ENCODE data around the gene TTLL7.

Gene TTLL7

GRCh38 chr1:83967336-83967735, 31.6 kb downstream of the TTLL7 start:
- H2BK15ac ChIP-seq (ENCODE audit: low read depth, poor library complexity, severe bottlenecking) = no peak overlapping the region
- H3K14ac ChIP-seq (ENCODE audit: low read length in 2 of 2) = no peak overlapping the region
- H3K79me1 ChIP-seq (replicated peaks; ENCODE audit: low read length, poor library complexity, severe bottlenecking) = peaks cover 3% of the 10 kb centered on the region
- H4K91ac ChIP-seq (ENCODE audit: low read length) = no peak overlapping the region
- no peak overlapping the region for H3K4me2 ChIP-seq (ENCODE audit: low read length, poor library complexity, severe bottlenecking)
- H3K9ac ChIP-seq (ENCODE audit: low read length) = no peak overlapping the region
- no peak overlapping the region for H2AK5ac ChIP-seq (ENCODE audit: low read length, severe bottlenecking)
- peaks cover 3% of the 10 kb centered on the region for H3K4me1 ChIP-seq (ENCODE audit: control insufficient read depth, insufficient read depth, low read depth, low read length)
- H2BK120ac ChIP-seq (ENCODE audit: low read depth, low read length) = no peak overlapping the region
- no peak overlapping the region for H3K4ac ChIP-seq (ENCODE audit: low read depth in 1 of 2, low read length in 2 of 2)
- H3K9me3 ChIP-seq (ENCODE audit: control insufficient read depth, low read length) = no peaks in the 10 kb centered on the region
- no peak overlapping the region for H3K23ac ChIP-seq (ENCODE audit: low read length in 2 of 2)
- no CpG with 5 or more reads among the region's 1 CpG for WGBS
- H2AFZ ChIP-seq (ENCODE audit: low read depth, low read length) = no peak overlapping the region
- H3K36me3 ChIP-seq (ENCODE audit: control insufficient read depth in 1 of 2, insufficient read depth in 2 of 2, low read depth in 1 of 2, low read length in 2 of 2) = no peaks in the 10 kb centered on the region
- no peak overlapping the region for H2BK5ac ChIP-seq (ENCODE audit: low read depth, low read length, poor library complexity, severe bottlenecking)
- no peak overlapping the region for H3K18ac ChIP-seq (ENCODE audit: low read depth in 1 of 2, low read length in 2 of 2)
- no peak overlapping the region for H2BK12ac ChIP-seq (ENCODE audit: low read length in 2 of 2)
- no peak overlapping the region for H4K8ac ChIP-seq (ENCODE audit: low read length)
- H3K27ac ChIP-seq (ENCODE audit: low read length, poor library complexity, severe bottlenecking) = no peak overlapping the region
- no peak overlapping the region for H3K4me3 ChIP-seq (ENCODE audit: insufficient read depth in 1 of 2, low read depth in 1 of 2, low read length in 2 of 2)
- H3K27me3 ChIP-seq (ENCODE audit: control insufficient read depth in 1 of 2, insufficient read depth in 1 of 2, low read length in 2 of 2) = no peaks in the 10 kb centered on the region
- no peak for DNase-seq

DNA sequence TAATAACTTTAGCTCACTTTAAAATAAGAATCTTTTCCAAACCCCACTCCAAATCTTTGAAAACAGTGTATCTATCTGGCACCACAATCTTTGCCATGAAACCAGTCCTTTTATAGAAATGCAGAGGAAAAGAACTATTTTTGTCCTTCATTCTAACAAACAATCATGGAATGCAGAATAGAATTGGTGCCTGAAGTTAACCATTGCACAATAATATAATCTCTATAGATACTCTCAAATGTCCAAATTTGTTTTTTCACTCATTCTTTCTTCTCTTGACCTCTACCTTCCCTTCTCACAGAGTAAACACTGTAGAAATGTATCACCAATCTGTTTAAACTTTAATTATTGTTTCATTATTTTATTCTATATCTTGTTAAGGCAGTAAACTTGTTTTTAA, 34.8 kb downstream of the TTLL7 start:
- no peak overlapping the region for H2BK5ac ChIP-seq (ENCODE audit: low read depth, low read length, poor library complexity, severe bottlenecking)
- H3K18ac ChIP-seq (ENCODE audit: low read depth in 1 of 2, low read length in 2 of 2) = no peak overlapping the region

DNA sequence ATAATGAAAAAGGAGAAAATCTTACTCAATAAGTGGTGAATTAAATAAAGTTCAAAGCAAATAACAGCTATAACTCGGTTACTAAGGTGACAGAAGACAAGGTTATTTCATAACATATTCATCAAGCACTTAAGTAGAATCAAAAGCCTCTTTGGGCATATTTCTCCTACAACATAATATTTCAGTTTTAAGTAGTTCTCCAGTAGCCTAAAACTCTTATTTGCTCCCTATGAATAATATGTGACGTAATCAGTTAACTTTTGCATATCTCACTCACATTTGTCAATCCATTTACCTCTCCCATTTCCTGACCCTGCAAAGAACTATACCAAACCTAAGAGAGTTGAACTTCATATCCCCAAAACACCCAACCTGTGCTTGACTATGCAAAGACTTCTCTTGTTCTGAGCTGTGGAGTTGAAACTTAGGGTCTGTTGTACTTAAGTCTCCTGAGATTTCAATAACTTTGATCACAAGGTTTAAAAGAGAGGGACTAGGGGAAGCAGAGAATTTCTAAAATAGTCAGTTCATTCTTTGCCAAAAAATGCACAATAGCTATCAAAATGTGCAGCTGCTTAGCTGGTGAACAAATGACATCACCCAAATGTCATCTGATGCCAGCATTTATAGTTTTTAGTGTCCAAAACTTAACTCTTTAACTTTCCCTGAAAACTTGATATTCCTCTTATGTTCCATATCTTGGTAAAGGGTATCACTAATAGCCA, 37.2 kb downstream of the TTLL7 start:
- Histone ChIP-seq H4K8ac (ENCODE audit: low read length) (no peak overlapping the region), H4K91ac (ENCODE audit: low read length) (no peak overlapping the region), H3K27ac (ENCODE audit: low read length, poor library complexity, severe bottlenecking) (no peak overlapping the region), H3K4me1 (ENCODE audit: control insufficient read depth, insufficient read depth, low read depth, low read length) (no peaks in the 10 kb centered on the region), H2AK5ac (ENCODE audit: low read length, severe bottlenecking) (no peak overlapping the region), H2AFZ (ENCODE audit: low read depth, low read length) (no peak overlapping the region), H2BK5ac (ENCODE audit: low read depth, low read length, poor library complexity, severe bottlenecking) (no peak overlapping the region), H3K14ac (ENCODE audit: low read length in 2 of 2) (no peak overlapping the region), H3K4me3 (ENCODE audit: insufficient read depth in 1 of 2, low read depth in 1 of 2, low read length in 2 of 2) (no peak overlapping the region), H2BK15ac (ENCODE audit: low read depth, poor library complexity, severe bottlenecking) (no peak overlapping the region), H3K9ac (ENCODE audit: low read length) (no peak overlapping the region), H2BK12ac (ENCODE audit: low read length in 2 of 2) (no peak overlapping the region), H3K79me1 (replicated peaks; ENCODE audit: low read length, poor library complexity, severe bottlenecking) (peaks cover 9% of the 10 kb centered on the region), H2BK120ac (ENCODE audit: low read depth, low read length) (no peak overlapping the region), H3K4ac (ENCODE audit: low read depth in 1 of 2, low read length in 2 of 2) (no peak overlapping the region), H3K23ac (ENCODE audit: low read length in 2 of 2) (no peak overlapping the region), H3K36me3 (ENCODE audit: control insufficient read depth in 1 of 2, insufficient read depth in 2 of 2, low read depth in 1 of 2, low read length in 2 of 2) (no peaks in the 10 kb centered on the region), H3K27me3 (ENCODE audit: control insufficient read depth in 1 of 2, insufficient read depth in 1 of 2, low read length in 2 of 2) (no peaks in the 10 kb centered on the region), H3K4me2 (ENCODE audit: low read length, poor library complexity, severe bottlenecking) (no peak overlapping the region), H3K18ac (ENCODE audit: low read depth in 1 of 2, low read length in 2 of 2) (no peak overlapping the region), H3K9me3 (ENCODE audit: control insufficient read depth, low read length) (no peaks in the 10 kb centered on the region)
- no peak for DNase-seq
- 0% methylated on average over 1 of the region's 2 CpGs for WGBS

More for the DNA sequence above, 34.8 kb downstream of the TTLL7 start:
- H2BK15ac ChIP-seq (ENCODE audit: low read depth, poor library complexity, severe bottlenecking) = no peak overlapping the region
- H2BK12ac ChIP-seq (ENCODE audit: low read length in 2 of 2) = no peak overlapping the region
- no peak overlapping the region for H3K9ac ChIP-seq (ENCODE audit: low read length)
- H3K14ac ChIP-seq (ENCODE audit: low read length in 2 of 2) = no peak overlapping the region
- no peak overlapping the region for H3K27ac ChIP-seq (ENCODE audit: low read length, poor library complexity, severe bottlenecking)
- H3K36me3 ChIP-seq (ENCODE audit: control insufficient read depth in 1 of 2, insufficient read depth in 2 of 2, low read depth in 1 of 2, low read length in 2 of 2) = no peaks in the 10 kb centered on the region
- H2BK120ac ChIP-seq (ENCODE audit: low read depth, low read length) = no peak overlapping the region
- peaks cover 3% of the 10 kb centered on the region for H3K4me1 ChIP-seq (ENCODE audit: control insufficient read depth, insufficient read depth, low read depth, low read length)
- H3K9me3 ChIP-seq (ENCODE audit: control insufficient read depth, low read length) = no peaks in the 10 kb centered on the region
- H3K4ac ChIP-seq (ENCODE audit: low read depth in 1 of 2, low read length in 2 of 2) = no peak overlapping the region
- no peak overlapping the region for H3K4me2 ChIP-seq (ENCODE audit: low read length, poor library complexity, severe bottlenecking)
- no peak overlapping the region for H3K4me3 ChIP-seq (ENCODE audit: insufficient read depth in 1 of 2, low read depth in 1 of 2, low read length in 2 of 2)
- H3K23ac ChIP-seq (ENCODE audit: low read length in 2 of 2) = no peak overlapping the region
- no peak overlapping the region for H2AFZ ChIP-seq (ENCODE audit: low read depth, low read length)
- DNase-seq = no peak
- peaks cover 6% of the 10 kb centered on the region for H3K79me1 ChIP-seq (replicated peaks; ENCODE audit: low read length, poor library complexity, severe bottlenecking)
- no peak overlapping the region for H4K91ac ChIP-seq (ENCODE audit: low read length)
- H3K27me3 ChIP-seq (ENCODE audit: control insufficient read depth in 1 of 2, insufficient read depth in 1 of 2, low read length in 2 of 2) = no peaks in the 10 kb centered on the region
- no peak overlapping the region for H2AK5ac ChIP-seq (ENCODE audit: low read length, severe bottlenecking)
- H4K8ac ChIP-seq (ENCODE audit: low read length) = no peak overlapping the region

DNA sequence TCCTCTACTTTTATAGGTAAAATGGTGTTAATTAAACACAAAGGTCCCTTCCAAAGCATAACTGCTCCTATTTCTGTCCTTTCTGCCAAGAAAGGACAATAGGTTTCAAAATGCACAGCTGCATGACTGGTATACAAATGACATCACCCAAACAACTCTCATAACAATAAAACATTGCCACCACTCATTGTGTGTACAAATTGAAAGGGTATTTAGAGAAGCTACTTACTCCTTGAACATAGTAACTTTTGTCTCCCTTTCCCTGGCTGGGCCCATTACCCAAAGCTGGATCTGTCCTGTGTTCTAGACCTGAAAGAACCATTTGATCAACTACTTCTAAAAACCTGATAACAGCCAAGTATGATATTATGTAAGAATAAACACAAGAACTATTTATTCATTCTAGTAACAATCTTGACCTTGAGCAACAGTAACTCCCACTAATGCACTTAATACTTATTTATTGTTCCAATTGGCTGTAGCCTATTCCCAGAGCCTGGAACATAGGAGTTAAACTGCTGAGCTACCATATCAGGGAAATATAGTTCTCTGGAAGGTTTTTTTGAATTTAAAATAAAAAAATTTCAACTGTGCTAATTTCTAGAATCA, 38.2 kb downstream of the TTLL7 start:
- H3K23ac ChIP-seq (ENCODE audit: low read length in 2 of 2) = no peak overlapping the region
- H4K8ac ChIP-seq (ENCODE audit: low read length) = no peak overlapping the region
- no peaks in the 10 kb centered on the region for H3K36me3 ChIP-seq (ENCODE audit: control insufficient read depth in 1 of 2, insufficient read depth in 2 of 2, low read depth in 1 of 2, low read length in 2 of 2)
- H2BK12ac ChIP-seq (ENCODE audit: low read length in 2 of 2) = no peak overlapping the region
- H2BK120ac ChIP-seq (ENCODE audit: low read depth, low read length) = no peak overlapping the region
- no peak overlapping the region for H2AFZ ChIP-seq (ENCODE audit: low read depth, low read length)
- no peak overlapping the region for H3K9ac ChIP-seq (ENCODE audit: low read length)
- no peaks in the 10 kb centered on the region for H3K4me1 ChIP-seq (ENCODE audit: control insufficient read depth, insufficient read depth, low read depth, low read length)
- no peak overlapping the region for H3K4me3 ChIP-seq (ENCODE audit: insufficient read depth in 1 of 2, low read depth in 1 of 2, low read length in 2 of 2)
- no peak overlapping the region for H3K4me2 ChIP-seq (ENCODE audit: low read length, poor library complexity, severe bottlenecking)
- no peak overlapping the region for H3K14ac ChIP-seq (ENCODE audit: low read length in 2 of 2)
- no peaks in the 10 kb centered on the region for H3K27me3 ChIP-seq (ENCODE audit: control insufficient read depth in 1 of 2, insufficient read depth in 1 of 2, low read length in 2 of 2)
- no peak overlapping the region for H2BK5ac ChIP-seq (ENCODE audit: low read depth, low read length, poor library complexity, severe bottlenecking)
- H4K91ac ChIP-seq (ENCODE audit: low read length) = no peak overlapping the region
- H2BK15ac ChIP-seq (ENCODE audit: low read depth, poor library complexity, severe bottlenecking) = no peak overlapping the region
- H3K27ac ChIP-seq (ENCODE audit: low read length, poor library complexity, severe bottlenecking) = no peak overlapping the region
- H2AK5ac ChIP-seq (ENCODE audit: low read length, severe bottlenecking) = no peak overlapping the region
- no peak overlapping the region for H3K18ac ChIP-seq (ENCODE audit: low read depth in 1 of 2, low read length in 2 of 2)
- peak; percentile 20 for DNase-seq
- no peaks in the 10 kb centered on the region for H3K9me3 ChIP-seq (ENCODE audit: control insufficient read depth, low read length)
- H3K4ac ChIP-seq (ENCODE audit: low read depth in 1 of 2, low read length in 2 of 2) = no peak overlapping the region
- H3K79me1 ChIP-seq (replicated peaks; ENCODE audit: low read length, poor library complexity, severe bottlenecking) = peaks cover 10% of the 10 kb centered on the region

Data from mesenchymal stem cell (in vitro differentiated cells and primary cell).